Mucosa of descending colon (tissue), 3 donors: ENCODE results near the gene TAMALIN. TPM values are rescaled to one million over a fixed set of nuclear protein-coding genes. Genes with fewer than 3 reads are reported as not detected.
A peak's percentile ranks its signal among the peaks of the same experiment; 100 is the strongest.

Experiments used
- ATAC-seq: fragments of 200-7000 bp; cut with Tn5 transposase; one replicate; pipeline ENCODE4 v1.9.1; 2020; ENCODE audit warnings: mild to moderate bottlenecking, moderate library complexity
- DNase-seq, 3 donors: peaks; one replicate each; pipeline ENCODE4 v3.0.0-alpha.2; 2020
- H3K36me3 ChIP-seq: fragments of 200-600 bp; one replicate; pipeline ENCODE4 v1.8.0; 2021; ENCODE audit warnings: low read depth, mild to moderate bottlenecking
- H3K4me1 ChIP-seq: fragments of 200-600 bp; one replicate; pipeline ENCODE4 v1.8.0; 2021; ENCODE audit warnings: low read depth, mild to moderate bottlenecking
- H3K4me3 ChIP-seq: fragments of 200-600 bp; one replicate; pipeline ENCODE4 v1.8.0; 2021; ENCODE audit warnings: mild to moderate bottlenecking
- H3K9me3 ChIP-seq: fragments of 200-600 bp; one replicate; pipeline ENCODE4 v1.8.0; 2021; ENCODE audit warnings: mild to moderate bottlenecking
- intact Hi-C, 2 donors: fragments of 100-400 bp; cut with DNase I in 1 of 2; cut with micrococcal nuclease in 1 of 2; formaldehyde crosslinking; loops; one replicate each; pipeline versions ENCODE4 v1.11.0 to v1.11.1; 2022; cut with DNase I, micrococcal nuclease
- total RNA-seq, 3 donors: library from RNA; stranded (reverse); fragmentation: NEBNext Ultra II Directional in 2 of 3; extraction: Animal tissue kit (Norgen Biotek cat#: 25700) in 2 of 3; gene quantifications; one replicate each; pipeline versions ENCODE4 v1.2.1 to v1.2.4, GENCODE V29; 2021 to 2023
- TF ChIP-seq, protein P1 (sequence below): fragments of 200-600 bp; IDR thresholded peaks from one replicate; pipeline ENCODE4 v1.8.0; 2022; ENCODE audit warnings: antibody characterized with exemption, mild to moderate bottlenecking
- donor health status: DM: no; HTN: no; CAD: no; lungs with moderate emphysema.
- donor health status: DM: no; HTN: no; CAD: no.
- donor health status: DM: no; HTN: yes; CAD: no.

Gene TAMALIN
- total RNA-seq, 3 donors from 2014 or later = 9.4 to 19.6 (median 13.8) TPM

DNA sequence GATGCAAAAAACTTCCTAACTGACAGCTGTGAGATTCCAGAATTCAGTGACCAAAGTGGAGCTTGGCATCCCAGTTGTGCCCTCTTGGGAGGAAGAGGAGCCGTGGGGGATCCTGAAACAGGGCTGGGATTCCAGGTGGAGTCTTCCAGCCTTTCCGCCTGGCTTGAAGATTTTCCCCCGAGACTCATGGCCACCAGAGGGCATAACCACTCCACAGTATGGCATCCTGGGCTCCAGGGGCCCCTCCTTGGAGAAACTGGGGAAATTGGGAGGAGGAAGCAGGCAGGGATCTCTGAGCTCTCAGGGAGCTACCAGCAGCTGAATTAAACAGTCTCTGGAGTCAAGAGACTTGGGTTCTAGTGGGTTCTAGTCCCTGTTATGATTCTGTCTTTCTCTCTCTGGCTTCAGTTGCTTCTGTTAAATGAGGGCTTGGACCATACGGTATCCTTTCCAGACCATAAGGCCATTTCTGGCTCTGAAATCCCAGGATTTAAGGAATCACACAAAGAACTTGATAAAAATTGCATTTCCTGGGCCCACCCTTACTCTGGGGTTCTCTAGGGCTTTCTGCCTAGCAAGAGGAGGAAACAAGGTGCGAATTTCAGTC lies 2.6 kb upstream of the TAMALIN start:
- H3K36me3 ChIP-seq = no peaks in the 10 kb centered on the region

DNA sequence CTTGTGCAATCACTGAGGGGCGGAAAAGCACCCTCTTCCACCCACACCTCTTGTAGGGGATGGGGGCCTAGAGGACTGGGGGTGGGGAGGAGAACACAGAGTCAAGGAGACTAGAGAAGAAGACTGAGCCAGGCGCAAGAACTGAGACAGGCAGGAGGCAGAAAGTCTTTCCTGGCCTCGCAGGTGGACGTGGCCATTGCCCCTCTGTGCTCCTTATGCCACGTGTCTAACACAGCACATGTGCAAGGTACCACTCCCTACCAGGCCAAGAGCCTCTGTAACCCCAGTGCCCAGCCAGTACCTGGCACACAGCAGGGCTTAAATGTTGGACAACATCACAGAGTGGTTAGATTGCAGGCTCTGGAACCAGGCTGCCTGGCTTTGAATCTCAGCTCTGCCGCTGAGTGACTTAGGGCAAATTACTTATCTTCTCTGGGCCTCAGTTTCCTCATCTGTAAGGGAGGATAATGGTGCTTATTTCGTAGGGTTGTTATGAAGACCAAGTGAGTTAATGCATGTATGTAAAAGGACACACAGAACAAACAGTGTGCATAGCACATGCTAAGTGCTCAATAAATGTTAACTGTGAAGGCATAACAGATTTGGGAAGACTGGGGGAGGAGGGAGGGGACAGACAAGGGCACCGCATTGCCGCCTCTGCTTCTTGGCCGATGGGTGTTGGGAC lies 1.4 kb upstream of the TAMALIN start:
- ATAC-seq = no peak

More for the DNA sequence above, 2.6 kb upstream of the TAMALIN start:
- intact Hi-C loops = no loop called here
- no peaks in the 10 kb centered on the region for H3K9me3 ChIP-seq
- peak in 2 of 3 donors; percentile 65 to 73 for DNase-seq
- TF ChIP-seq, protein P1, sequence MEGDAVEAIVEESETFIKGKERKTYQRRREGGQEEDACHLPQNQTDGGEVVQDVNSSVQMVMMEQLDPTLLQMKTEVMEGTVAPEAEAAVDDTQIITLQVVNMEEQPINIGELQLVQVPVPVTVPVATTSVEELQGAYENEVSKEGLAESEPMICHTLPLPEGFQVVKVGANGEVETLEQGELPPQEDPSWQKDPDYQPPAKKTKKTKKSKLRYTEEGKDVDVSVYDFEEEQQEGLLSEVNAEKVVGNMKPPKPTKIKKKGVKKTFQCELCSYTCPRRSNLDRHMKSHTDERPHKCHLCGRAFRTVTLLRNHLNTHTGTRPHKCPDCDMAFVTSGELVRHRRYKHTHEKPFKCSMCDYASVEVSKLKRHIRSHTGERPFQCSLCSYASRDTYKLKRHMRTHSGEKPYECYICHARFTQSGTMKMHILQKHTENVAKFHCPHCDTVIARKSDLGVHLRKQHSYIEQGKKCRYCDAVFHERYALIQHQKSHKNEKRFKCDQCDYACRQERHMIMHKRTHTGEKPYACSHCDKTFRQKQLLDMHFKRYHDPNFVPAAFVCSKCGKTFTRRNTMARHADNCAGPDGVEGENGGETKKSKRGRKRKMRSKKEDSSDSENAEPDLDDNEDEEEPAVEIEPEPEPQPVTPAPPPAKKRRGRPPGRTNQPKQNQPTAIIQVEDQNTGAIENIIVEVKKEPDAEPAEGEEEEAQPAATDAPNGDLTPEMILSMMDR = no peak
- H3K4me1 ChIP-seq = no peaks in the 10 kb centered on the region
- H3K4me3 ChIP-seq = no peak overlapping the region
- peak; percentile 36 for ATAC-seq

DNA sequence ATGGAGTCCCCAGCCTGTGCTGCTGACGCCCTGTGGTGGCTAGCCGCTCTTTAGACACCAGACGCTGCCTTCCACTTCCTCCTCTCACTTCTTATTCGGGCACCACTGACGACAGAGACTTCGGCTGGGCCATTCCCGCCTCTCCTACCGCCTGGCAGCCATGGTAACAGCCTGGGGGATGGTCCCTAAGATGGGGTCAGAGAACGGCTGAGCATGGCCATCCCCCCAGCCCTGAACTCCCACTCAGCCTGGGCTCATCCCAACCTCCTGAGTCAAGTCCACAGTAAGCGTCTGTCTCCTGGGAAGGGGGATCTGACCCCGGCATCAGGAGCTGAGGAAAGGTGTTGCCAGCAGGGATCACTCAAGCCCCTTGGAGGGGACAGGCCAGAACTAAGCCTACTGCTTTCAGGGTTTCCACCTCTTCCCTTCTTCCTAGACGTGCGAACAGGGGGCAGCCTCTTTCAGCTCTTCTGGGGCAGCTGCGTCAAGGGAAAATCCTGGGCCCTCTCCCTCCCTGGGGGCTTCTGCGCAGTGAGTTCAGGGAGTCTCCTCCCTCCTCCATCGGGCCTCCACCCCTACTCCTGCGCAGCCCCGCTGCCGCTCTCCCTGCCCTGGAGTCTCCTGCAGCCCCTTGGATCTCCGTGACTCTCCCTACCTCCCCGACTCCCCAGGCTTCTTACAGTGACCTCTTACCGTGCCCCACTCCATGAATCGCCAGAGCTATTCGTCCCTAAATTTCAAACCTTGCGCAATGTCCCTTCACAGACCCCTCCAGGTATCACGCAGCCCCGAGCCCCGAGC lies 643 bp upstream of the TAMALIN start:
- ATAC-seq (peak; percentile 66), DNase-seq (peak; percentile 53 to 81 (median 61))
- Histone ChIP-seq H3K36me3 (no peaks in the 10 kb centered on the region), H3K4me1 (no peaks in the 10 kb centered on the region), H3K9me3 (no peaks in the 10 kb centered on the region), H3K4me3 (no peak overlapping the region)
- intact Hi-C loops = no loop called here
- TF ChIP-seq, protein P1 = no peak

More for the DNA sequence above, 1.4 kb upstream of the TAMALIN start:
- no peaks in the 10 kb centered on the region for H3K36me3 ChIP-seq
- no peak overlapping the region for H3K4me3 ChIP-seq
- H3K9me3 ChIP-seq = no peaks in the 10 kb centered on the region
- DNase-seq = no peak
- H3K4me1 ChIP-seq = no peaks in the 10 kb centered on the region
- TF ChIP-seq, protein P1 = no peak
- intact Hi-C loops = no loop called here

DNA sequence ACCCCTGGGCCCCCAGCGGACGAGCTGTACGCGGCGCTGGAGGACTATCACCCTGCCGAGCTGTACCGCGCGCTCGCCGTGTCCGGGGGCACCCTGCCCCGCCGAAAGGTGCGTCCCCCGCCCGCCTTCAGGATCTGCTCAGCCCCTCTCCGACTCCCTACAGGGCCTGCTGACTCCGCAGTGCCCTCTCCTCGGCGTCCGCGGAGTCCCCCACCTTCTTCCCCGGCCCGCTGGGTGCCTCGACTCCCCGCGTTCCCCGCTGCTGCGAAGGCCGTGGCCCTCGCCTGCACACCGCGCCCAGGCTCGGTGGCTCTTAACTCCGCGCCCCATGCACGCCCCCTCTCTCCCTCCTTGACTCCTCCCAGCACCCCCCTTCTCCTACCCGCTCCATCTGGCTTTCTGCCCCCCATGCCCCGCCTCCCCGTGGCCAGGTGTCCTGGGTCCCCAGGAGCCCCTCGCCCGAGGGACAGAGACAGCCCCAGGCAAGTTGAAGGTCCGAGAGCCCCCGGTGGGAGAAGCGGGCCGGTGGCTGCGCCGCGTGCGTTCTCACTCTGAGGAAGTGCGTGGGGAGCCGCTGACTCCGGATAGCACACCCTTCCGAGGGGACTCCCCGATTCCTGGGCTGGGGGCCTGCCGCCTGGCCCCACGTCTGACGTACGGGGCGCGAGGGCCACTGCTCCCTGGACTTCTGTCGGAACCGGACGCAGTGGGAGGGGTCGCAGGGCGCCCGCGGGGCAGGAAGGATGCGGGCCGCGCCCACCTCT lies 594 bp downstream of the TAMALIN start:
- Histone ChIP-seq H3K4me1 (no peaks in the 10 kb centered on the region), H3K9me3 (no peaks in the 10 kb centered on the region), H3K36me3 (no peaks in the 10 kb centered on the region), H3K4me3 (peak overlapping the region; percentile 20)
- intact Hi-C loops = no loop called here
- TF ChIP-seq, protein P1 = no peak
- ATAC-seq (peak; percentile 14), DNase-seq (peak in 2 of 3 donors; percentile 49 to 81)

DNA sequence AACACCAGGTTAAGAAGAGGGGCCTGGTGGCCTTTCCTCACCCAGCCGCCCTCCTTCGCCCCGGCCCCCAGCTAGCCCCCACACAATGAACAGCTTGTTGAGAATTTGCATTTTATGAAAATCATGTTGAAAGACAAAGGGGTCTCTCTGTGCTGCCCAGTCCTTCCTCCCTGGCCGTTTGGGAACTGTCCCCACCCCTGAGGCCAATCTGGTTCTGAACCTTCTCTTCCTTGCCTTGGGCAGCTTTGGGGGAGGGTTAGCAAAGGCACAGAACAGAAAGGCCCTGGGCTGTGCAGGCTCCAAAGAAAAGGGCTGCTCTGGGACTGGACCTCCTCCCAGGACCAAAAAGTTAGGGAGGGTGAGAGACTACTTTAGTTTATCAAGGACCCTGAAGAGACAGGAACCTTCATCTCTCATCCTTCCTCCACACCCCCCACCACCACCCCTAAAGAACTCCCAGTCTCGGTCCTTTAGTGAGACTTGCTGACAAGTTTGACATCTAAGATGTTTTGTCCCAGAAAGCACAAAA lies 1.3 kb downstream of the TAMALIN start:
- no peaks in the 10 kb centered on the region for H3K36me3 ChIP-seq
- no peaks in the 10 kb centered on the region for H3K4me1 ChIP-seq

More for the DNA sequence above, 1.3 kb downstream of the TAMALIN start:
- H3K9me3 ChIP-seq = no peaks in the 10 kb centered on the region
- TF ChIP-seq, protein P1 = no peak
- ATAC-seq (no peak), DNase-seq (no peak)
- no peak overlapping the region for H3K4me3 ChIP-seq
- intact Hi-C loops = no loop called here
